Esophagus muscularis mucosa (tissue), 4 donors: ENCODE measurements around the gene ZNF689. TPM values are rescaled to one million over a fixed set of nuclear protein-coding genes. Genes with fewer than 3 reads are reported as not detected.

ENCODE experiments used
- DNase-seq: peaks from one replicate; pipeline ENCODE4 v3.0.0-alpha.2; 2017; ENCODE audit errors: extremely low spot score
- H3K27ac ChIP-seq, 4 donors: fragments of 200-600 bp; sonication (generic); replicated peaks in 1 of 4; 1 replicate in 3 of 4; 2 replicates in 1 of 4; pipeline ENCODE4 v1.5.1; 2016 to 2019; ENCODE audit warnings: mild to moderate bottlenecking in 1 of 4
- H3K27me3 ChIP-seq, 4 donors: fragments of 200-600 bp; sonication (generic); one replicate each; pipeline versions ENCODE4 v1.5.1 to v1.6.0; 2016 to 2019
- H3K36me3 ChIP-seq, 4 donors: fragments of 200-600 bp; sonication (generic); one replicate each; pipeline ENCODE4 v1.5.1; 2016 to 2019
- H3K4me1 ChIP-seq, 4 donors: fragments of 200-600 bp; sonication (generic); one replicate each; pipeline ENCODE4 v1.5.1; 2016 to 2019
- H3K4me3 ChIP-seq, 4 donors: fragments of 200-600 bp; sonication (generic); 1 replicate in 2 of 4; 2 replicates in 2 of 4; pipeline ENCODE4 v1.5.1; 2016 to 2019; ENCODE audit warnings: mild to moderate bottlenecking in 4 of 4, moderate library complexity in 1 of 4
- H3K9me3 ChIP-seq, 4 donors: fragments of 200-600 bp; sonication (generic); 1 replicate in 3 of 4; 2 replicates in 1 of 4; pipeline ENCODE4 v1.5.1; 2016 to 2019
- EP300 ChIP-seq: sonication (generic); formaldehyde crosslinking; IDR thresholded peaks from one replicate; pipeline ENCODE4 v1.6.1; 2017; ENCODE audit warnings: antibody characterized with exemption
- POLR2A ChIP-seq: fragments of 450-650 bp; IDR thresholded peaks from one replicate; pipeline ENCODE4 v1.6.1; 2017; ENCODE audit warnings: antibody characterized with exemption, moderate library complexity, mild to moderate bottlenecking, low read depth
- POLR2AphosphoS5 ChIP-seq, 2 donors: sonication (generic); formaldehyde crosslinking; IDR thresholded peaks; one replicate each; pipeline ENCODE4 v1.6.1; 2017; ENCODE audit warnings: antibody characterized with exemption in 2 of 2
- WGBS: methylation state at CpG from one replicate; pipeline ENCODE4 v1.1.5; 2018; 5-methylcytosine and 5-hydroxymethylcytosine counted together
- intact Hi-C: fragments of 100-400 bp; cut with DNase I; formaldehyde crosslinking; loops from one replicate; pipeline ENCODE4 v1.15.1; 2023
- small RNA-seq, 3 donors: library from RNA; depleted of rRNA; stranded (forward); fragments of <200 nt; gene quantifications; one replicate each; pipeline ENCODE3, GENCODE V24; 2016
- total RNA-seq, 4 donors: library from RNA; depleted of rRNA; stranded (reverse); fragments of >200 nt; gene quantifications; one replicate each; pipeline versions ENCODE4 v1.1.0 to v1.2.1, GENCODE V29; 2016
- TF ChIP-seq, protein P1 (sequence below), 3 experiments: fragments of 200-600 bp in 2 of 3; fragments of 450-650 bp in 1 of 3; sonication (generic) in 2 of 3; IDR thresholded peaks; one replicate each; pipeline ENCODE4 v1.5.1; 2017 to 2019; ENCODE audit warnings: antibody characterized with exemption in 3 of 3, mild to moderate bottlenecking in 2 of 3, moderate library complexity in 1 of 3

The ZNF689 gene
- total RNA-seq, 4 donors from 2014 or later = 9.1 to 14.5 (median 13.9) TPM

- H3K9me3 ChIP-seq = no peaks in the 10 kb centered on the region
- no peak overlapping the region for H3K4me3 ChIP-seq
- H3K27me3 ChIP-seq = no peaks in the 10 kb centered on the region
- DNase-seq = no peak
- TF ChIP-seq POLR2AphosphoS5 (IDR thresholded peaks at IDR 0.05) (no peak), POLR2A (no peak), EP300 (no peak)
- TF ChIP-seq, protein P1, sequence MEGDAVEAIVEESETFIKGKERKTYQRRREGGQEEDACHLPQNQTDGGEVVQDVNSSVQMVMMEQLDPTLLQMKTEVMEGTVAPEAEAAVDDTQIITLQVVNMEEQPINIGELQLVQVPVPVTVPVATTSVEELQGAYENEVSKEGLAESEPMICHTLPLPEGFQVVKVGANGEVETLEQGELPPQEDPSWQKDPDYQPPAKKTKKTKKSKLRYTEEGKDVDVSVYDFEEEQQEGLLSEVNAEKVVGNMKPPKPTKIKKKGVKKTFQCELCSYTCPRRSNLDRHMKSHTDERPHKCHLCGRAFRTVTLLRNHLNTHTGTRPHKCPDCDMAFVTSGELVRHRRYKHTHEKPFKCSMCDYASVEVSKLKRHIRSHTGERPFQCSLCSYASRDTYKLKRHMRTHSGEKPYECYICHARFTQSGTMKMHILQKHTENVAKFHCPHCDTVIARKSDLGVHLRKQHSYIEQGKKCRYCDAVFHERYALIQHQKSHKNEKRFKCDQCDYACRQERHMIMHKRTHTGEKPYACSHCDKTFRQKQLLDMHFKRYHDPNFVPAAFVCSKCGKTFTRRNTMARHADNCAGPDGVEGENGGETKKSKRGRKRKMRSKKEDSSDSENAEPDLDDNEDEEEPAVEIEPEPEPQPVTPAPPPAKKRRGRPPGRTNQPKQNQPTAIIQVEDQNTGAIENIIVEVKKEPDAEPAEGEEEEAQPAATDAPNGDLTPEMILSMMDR (IDR thresholded peaks at IDR 0.05) = no peak
- no peak overlapping the region for H3K27ac ChIP-seq
- 92% methylated on average over 2 of the region's 2 CpGs for WGBS
- peaks cover 14 to 40% (median 31%) of the 10 kb centered on the region in 4 donors for H3K36me3 ChIP-seq
- H3K4me1 ChIP-seq = peaks cover 17 to 38% (median 25%) of the 10 kb centered on the region in 4 donors
- intact Hi-C loops = no loop called here
Measured at GRCh38 chr16:30553393-30553899, 56.7 kb downstream of the ZNF689 start.

GRCh38 chr16:30552956-30553355, 57.2 kb downstream of the ZNF689 start:
- Histone ChIP-seq H3K27ac (no peak overlapping the region), H3K4me3 (no peak overlapping the region), H3K27me3 (no peaks in the 10 kb centered on the region), H3K4me1 (peaks cover 19 to 38% (median 25%) of the 10 kb centered on the region in 4 donors), H3K36me3 (peaks cover 14 to 40% (median 31%) of the 10 kb centered on the region in 4 donors), H3K9me3 (no peaks in the 10 kb centered on the region)
- TF ChIP-seq POLR2A (no peak), EP300 (no peak), POLR2AphosphoS5 (IDR thresholded peaks at IDR 0.05) (no peak)
- TF ChIP-seq, protein P1 (IDR thresholded peaks at IDR 0.05) = no peak
- intact Hi-C loops = no loop called here
- DNase-seq = no peak
- 85% methylated on average over 4 of the region's 4 CpGs for WGBS

Small RNA genes lying within 50 kb of the gene (small RNA-seq; reads per million reads assigned to genes)
- gene AC093249.1 = 0 reads per million in 3 donors
- 0 reads per million in 3 donors for gene AC093249.4

Other genes with a start within 250 kb of the ZNF689 start
- gene TBC1D10B, start 239.9 kb downstream of the ZNF689 start, total RNA-seq = 10 to 100 TPM; 21.2 to 41.5 (median 29.4) TPM
- gene MYL11, start 235.6 kb downstream of the ZNF689 start, total RNA-seq = not detected
- gene SEPTIN1, start 227.8 kb downstream of the ZNF689 start, total RNA-seq = 1 to 10 TPM in 2 of 4 donors, under 1 TPM in 2; 0.86 to 2.5 (median 1.4) TPM
- 10 to 100 TPM in 3 of 4 donors, 1 to 10 TPM in 1; 8.3 to 17.6 (median 12.8) TPM for gene ZNF48, start 215.0 kb downstream of the ZNF689 start, total RNA-seq
- 10 to 100 TPM; 20.1 to 25.3 (median 22.7) TPM for gene ZNF771, start 202.8 kb downstream of the ZNF689 start, total RNA-seq
- 10 to 100 TPM; 11.1 to 21.7 (median 14.1) TPM for gene DCTPP1, start 180.4 kb downstream of the ZNF689 start, total RNA-seq
- gene SEPHS2, start 164.5 kb downstream of the ZNF689 start, total RNA-seq = 10 to 100 TPM; 26.5 to 37.6 (median 33.8) TPM
- 1 to 10 TPM; 1.5 to 2.7 (median 2.5) TPM for gene ITGAL, start 137.6 kb downstream of the ZNF689 start, total RNA-seq
- 10 to 100 TPM; 46.9 to 91.5 (median 64.0) TPM for gene ZNF768, start 83.8 kb downstream of the ZNF689 start, total RNA-seq
- gene ZNF747, start 75.5 kb downstream of the ZNF689 start, total RNA-seq = 10 to 100 TPM; 15.2 to 29.6 (median 22.3) TPM
- gene ZNF764, start 52.0 kb downstream of the ZNF689 start, total RNA-seq = 10 to 100 TPM in 3 of 4 donors, 1 to 10 TPM in 1; 8.7 to 14.0 (median 11.3) TPM
- 10 to 100 TPM; 17.6 to 33.4 (median 23.5) TPM for gene ZNF688, start 38.7 kb downstream of the ZNF689 start, total RNA-seq
- 10 to 100 TPM in 1 of 4 donors, 1 to 10 TPM in 3; 6.8 to 10.9 (median 7.3) TPM for gene ZNF785, start 24.7 kb downstream of the ZNF689 start, total RNA-seq
- gene PRR14, start 40.6 kb upstream of the ZNF689 start, total RNA-seq = 10 to 100 TPM; 30.3 to 54.0 (median 41.2) TPM
- 10 to 100 TPM; 26.2 to 63.4 (median 37.8) TPM for gene FBRS, start 48.0 kb upstream of the ZNF689 start, total RNA-seq
- gene SRCAP, start 88.8 kb upstream of the ZNF689 start, total RNA-seq = 10 to 100 TPM; 31.6 to 59.3 (median 41.0) TPM
- gene PHKG2, start 138.0 kb upstream of the ZNF689 start, total RNA-seq = 10 to 100 TPM; 22.4 to 25.8 (median 23.5) TPM
- 1 to 10 TPM in 2 of 4 donors, under 1 TPM in 2; 0.42 to 2.9 (median 1.4) TPM for gene CFAP119, start 151.7 kb upstream of the ZNF689 start, total RNA-seq
- 10 to 100 TPM; 61.9 to 86.9 (median 67.0) TPM for gene RNF40, start 151.9 kb upstream of the ZNF689 start, total RNA-seq
- 10 to 100 TPM; 10.4 to 17.1 (median 15.4) TPM for gene ZNF629, start 176.8 kb upstream of the ZNF689 start, total RNA-seq